NT2/D1 (cell line): ENCODE data around the gene PBX1.

Experiments used
- SUZ12 ChIP-seq: IDR thresholded peaks from 2 replicates; pipeline ENCODE4 v1.6.1; 2011; ENCODE audit not compliant: insufficient read length, insufficient read depth; ENCODE audit errors: extremely low read depth
- YY1 ChIP-seq: IDR thresholded peaks from 2 replicates; pipeline ENCODE4 v1.6.1; 2011; ENCODE audit not compliant: insufficient read length, insufficient read depth
- ZNF274 ChIP-seq: IDR thresholded peaks from 2 replicates; pipeline ENCODE4 v1.6.1; 2011; ENCODE audit warnings: mild to moderate bottlenecking, low read depth, low read length

- TF ChIP-seq ZNF274 (no peak), YY1 (no peak), SUZ12 (no peak)
Observed at GRCh38 chr1:164608651-164609057, 49.7 kb downstream of the PBX1 start.
